ENCODE results near the gene BMP6.
"Not testable (repeated sequence)": the region's sequence is repeated elsewhere in the genome, so short reads cannot be mapped to it uniquely, and the experiment has no call there.

Gene BMP6

DNA sequence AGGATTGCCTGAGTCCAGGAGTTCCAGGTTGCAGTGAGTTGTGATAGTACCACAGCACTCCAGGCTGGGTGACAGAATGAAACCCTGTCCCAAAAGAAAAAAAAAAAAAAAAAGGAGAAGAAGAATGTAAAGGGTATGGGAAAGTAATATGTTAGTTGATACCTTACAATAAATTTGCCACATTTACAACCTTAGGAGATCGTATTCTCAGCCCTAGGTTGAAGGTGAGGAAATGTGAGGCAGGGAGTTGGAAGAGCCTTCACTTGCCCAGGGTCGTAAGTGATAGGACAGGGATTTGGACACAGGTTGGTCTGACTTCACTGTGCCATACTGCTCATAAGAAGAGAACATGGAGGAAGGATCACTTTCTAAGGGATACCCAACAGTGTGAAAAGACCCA is 68.6 kb downstream of the BMP6 start:
- DNase-seq (ENCODE audit: low read depth): no peak

DNA sequence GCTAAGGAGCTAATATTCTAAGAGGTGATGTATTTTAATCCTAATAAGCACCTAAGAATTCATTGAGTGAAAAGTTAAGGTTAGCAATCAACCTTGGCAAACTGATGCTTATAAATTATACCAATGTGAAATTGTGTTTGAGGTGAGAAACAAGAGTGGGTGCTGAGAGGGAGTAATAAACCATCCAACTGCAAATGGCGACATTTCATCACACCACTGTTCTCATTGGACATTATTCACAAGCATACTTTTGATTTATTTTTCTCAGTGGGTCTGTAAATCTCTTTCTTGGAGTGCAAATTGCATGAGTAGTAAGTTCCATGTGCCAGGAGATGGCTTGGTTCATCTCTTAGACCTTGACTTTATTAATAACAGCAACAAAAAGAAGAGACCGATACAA is 71.5 kb downstream of the BMP6 start:
- no peak for DNase-seq (ENCODE audit: low read depth)

DNA sequence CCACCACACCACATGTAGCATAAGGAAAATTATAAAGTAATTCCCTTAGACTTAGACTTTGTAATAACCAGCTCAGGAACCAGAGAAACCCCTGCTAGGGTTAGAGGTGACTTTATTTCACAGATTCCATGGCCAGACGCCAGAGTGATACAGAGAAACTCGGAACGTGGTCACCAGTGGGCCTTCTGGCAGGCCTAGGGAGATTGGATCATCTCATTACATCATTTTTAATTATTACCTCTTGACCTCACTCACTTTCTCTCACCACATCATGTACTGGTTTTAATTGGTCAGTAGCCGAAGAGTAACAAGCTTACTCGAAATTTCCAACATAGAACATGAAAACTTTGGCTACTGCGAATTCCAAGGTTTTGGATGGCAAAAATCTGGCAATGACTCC is 72.9 kb downstream of the BMP6 start:
- no peak for DNase-seq (ENCODE audit: low read depth)

DNA sequence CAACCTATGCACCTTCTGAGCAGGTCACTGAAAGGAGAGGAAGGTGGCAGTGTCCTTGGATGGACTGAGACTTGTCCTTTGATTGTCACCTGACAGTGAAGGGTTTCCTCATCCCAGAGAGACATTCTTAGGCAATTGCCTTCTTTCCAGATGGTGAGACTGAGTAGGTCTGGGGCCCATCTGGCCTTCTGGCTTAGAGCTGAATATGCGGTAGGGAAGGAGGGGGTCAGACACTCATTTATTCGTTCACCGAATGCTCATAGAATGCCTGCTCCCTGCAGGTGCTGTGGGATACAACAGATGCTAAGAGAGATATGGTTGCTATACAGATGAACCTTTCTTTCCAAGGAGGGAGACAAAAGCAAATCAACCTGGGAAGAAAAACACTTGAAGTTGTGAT is 76.8 kb downstream of the BMP6 start:
- no peak for DNase-seq (ENCODE audit: low read depth)

DNA sequence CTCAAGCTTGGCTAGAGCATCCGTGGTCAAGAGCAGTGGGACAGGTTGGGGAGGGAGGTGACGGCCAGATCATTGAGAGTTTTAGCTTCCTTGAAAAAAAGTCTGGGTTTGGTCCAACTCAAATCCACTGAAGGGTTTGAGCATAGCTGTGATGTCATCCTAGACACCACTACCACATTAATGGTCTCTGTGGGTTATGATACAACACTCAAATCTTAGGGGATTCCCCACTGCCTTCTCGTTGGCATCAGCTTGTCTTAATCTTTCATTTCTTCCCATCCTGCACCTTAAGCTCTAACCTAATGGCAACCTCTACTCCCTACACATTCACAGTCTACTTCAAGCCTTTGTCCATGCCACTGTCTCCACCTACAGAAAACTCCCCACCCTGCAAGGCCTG is 77.3 kb downstream of the BMP6 start:
- DNase-seq (ENCODE audit: low read depth): no peak

DNA sequence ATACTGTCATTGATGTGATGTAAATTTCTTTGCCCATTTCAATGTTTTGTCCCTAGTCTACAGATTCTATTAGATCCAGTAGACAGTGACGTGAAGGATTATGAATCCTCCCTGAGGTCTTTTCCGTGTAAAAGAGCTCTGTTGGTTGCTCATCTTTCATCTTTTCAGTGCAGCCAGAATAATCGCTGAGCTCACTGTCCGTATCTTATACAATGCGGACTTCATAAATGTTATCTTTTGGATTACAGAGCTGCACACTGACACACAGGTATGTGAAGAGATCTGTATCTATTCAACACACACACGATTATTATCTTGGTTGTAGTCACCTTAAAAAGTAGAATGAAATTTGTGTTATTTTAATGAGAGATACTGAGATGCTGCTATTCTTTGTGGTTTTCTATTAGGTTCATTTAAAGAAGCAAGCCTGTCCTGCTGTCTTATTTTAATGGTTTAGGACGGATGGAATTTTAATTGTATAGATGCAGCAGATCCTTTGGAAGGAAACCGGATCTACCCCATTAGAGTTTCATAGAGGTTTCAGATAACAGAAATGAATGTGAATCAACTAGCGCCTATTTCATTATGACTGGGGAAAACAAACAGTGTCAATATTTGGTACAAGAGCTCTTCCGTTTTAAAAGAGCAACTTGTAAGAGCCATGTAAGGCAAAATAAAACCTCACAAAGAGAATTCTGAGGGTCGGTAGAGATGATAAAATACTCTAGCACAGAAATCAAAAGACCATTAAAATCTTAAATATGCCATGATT is 79.4 kb downstream of the BMP6 start:
- no peak for DNase-seq (ENCODE audit: low read depth)

DNA sequence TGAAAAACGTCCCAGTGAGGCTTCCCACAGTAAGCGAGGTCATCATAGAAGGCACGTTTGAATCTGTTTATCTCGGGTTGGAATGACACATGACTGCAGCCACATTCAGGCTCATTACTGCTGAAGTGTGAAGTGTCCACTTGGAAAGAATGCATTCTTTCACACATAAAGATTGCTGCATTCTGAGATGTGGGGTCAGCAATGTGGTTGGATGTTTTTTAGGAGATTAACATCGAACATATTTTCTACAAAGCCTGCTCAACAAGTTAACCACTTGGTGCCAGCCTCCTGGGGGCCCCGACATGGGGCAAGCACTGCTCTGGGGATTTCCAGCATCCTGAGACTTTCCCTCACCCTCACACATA is 79.9 kb downstream of the BMP6 start:
- DNase-seq (ENCODE audit: low read depth): no peak

DNA sequence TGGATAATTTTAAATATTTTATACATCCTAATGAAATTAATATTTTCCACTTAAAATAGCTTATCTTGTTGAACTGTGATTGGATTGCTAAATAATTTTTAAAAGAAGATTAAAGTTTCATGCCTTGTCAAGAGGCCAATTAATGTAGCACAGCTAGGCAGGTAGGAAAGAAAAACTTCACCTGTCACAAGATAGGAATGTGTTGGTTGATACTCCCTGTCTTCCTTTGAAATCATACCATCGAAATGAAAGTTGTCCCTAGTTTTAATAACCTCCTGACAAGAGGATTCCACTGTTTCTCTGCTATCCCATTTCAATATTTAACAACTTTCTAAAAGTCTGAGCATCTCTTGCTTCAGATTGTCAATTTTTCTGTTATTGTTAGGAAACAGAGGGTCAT is 80.8 kb downstream of the BMP6 start:
- no peak for DNase-seq (ENCODE audit: low read depth)

DNA sequence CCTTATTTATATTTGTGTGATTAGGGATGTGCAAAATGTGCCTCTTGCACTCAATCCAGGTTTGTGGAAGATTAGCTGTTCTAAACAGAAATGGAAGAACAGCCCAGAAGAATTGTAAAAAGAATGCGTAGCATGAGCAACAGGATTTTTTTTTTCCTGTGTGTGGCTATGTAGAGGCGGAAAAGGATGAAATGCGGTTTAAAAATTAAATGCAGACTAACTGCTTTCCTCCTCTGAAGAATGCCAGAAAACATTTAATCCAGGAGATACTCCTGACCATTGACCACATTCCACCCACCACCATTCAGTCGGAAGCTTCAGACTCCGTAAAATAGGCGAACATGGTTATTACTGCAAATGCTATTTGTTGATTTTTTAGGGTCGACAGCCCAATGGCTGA is 83.4 kb downstream of the BMP6 start:
- DNase-seq (ENCODE audit: low read depth): no peak

DNA sequence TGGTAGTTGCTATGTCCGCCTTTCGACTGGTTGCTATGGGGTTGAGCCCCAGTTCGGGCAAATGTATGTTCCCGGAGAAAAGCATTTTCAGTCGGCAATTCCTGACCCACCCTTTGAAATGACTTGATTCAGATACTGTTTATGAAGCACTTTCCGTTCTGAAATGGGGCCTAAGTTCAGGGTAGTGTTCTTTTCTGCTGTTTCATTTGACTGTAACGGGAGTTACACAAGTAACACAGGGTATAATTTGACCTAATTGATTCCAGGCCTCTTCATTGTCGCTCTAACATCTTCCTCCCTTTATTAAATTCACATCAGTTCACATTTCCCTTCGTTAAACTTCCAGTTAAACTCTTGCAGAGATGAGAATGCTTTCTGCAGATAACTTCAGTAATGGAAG is 85.5 kb downstream of the BMP6 start:
- no peak for DNase-seq (ENCODE audit: low read depth)

DNA sequence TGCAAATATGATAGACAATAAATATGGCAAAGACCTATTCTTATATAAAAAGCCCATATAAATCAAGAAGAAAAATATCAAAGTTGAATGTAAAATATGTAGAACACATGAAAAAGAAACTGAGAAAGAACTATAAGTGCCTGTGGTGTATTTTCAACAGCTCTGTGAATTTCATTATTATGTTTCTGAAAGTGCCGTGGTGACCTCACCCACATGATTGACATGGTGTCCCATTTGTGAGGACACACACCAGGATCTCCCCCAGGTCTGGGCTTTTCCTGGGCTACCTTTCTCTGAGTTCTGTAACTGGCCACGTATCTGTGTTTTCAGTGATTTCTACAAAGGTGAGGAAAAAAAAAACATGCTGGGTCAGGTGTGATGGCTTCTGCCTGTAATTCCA is 86.7 kb downstream of the BMP6 start:
- no peak for DNase-seq (ENCODE audit: low read depth)

DNA sequence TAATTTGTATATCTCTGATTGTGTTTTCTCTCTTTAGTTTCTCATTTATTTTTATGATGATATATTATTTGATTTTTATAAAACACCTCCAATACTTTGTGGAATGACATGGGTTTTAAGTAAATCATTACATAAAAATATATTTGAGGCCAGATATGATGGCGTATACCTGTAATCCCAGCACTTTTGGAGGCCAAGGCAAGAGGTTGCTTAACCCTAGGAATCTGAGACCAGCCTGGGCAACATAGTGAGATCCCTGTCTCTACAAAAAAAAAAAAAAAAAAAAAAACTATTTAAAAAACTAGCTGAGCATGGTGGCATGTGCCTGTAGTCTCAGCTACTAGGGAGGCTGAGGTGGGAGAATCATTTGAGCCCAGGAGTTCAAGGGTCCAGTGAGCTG is 87.3 kb downstream of the BMP6 start:
- no peak for DNase-seq (ENCODE audit: low read depth)

DNA sequence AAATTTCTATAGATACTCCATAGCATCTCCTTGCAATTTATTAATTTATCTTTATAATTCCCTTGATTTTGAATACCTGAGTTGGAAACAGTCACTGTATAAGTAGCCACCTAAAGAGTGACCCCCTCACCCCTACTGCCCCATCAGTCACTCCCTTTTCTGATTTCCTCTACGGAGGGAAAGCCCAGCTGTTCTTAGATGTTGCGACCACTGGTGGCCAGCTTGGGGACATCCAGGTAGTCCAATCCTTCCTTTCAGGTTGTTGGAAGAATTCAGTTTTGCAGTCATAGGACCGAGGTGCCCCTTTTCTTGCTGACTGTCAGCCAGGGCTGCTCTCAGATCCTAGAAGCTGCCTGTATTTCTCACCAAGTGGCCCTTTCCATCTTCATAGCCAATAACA is 87.8 kb downstream of the BMP6 start:
- DNase-seq (ENCODE audit: low read depth): no peak

DNA sequence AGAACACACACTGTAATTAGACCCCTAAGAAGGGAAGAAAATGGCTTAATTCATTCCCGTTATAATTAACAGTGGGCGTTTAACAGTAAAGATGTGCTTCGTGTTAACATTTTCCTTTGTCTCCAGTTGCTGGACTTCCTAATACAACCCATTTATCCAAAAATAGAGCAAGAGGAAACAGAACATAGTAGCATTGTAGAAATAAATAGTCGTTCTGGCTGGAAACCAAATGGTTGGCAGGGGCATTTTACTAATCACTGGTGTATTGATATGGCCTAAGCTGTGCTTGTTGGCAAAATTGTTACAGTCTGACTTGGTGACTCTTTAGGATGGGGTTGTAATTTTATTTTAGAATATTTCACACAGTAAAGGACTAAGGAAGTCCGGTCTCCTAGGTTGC is 89.8 kb downstream of the BMP6 start:
- DNase-seq (ENCODE audit: low read depth): no peak

DNA sequence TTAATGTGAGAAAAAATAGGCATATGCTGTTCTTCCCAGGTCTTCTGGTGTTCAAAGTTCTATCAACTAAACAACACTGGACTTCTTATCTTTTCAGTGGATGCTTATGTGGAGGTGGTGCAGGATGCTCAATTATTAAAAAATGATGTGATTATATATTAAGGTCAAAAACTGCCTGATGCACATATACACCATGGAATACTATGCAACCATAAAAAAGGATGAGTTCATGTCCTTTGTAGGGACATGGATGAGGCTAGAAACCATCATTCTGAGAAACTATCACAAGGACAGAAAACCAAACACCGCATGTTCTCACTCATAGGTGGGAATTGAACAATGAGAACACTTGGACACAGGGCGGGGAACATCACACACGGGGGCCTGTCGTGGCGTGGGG is 91.3 kb downstream of the BMP6 start:
- not testable (repeated sequence) for DNase-seq (ENCODE audit: low read depth)

DNA sequence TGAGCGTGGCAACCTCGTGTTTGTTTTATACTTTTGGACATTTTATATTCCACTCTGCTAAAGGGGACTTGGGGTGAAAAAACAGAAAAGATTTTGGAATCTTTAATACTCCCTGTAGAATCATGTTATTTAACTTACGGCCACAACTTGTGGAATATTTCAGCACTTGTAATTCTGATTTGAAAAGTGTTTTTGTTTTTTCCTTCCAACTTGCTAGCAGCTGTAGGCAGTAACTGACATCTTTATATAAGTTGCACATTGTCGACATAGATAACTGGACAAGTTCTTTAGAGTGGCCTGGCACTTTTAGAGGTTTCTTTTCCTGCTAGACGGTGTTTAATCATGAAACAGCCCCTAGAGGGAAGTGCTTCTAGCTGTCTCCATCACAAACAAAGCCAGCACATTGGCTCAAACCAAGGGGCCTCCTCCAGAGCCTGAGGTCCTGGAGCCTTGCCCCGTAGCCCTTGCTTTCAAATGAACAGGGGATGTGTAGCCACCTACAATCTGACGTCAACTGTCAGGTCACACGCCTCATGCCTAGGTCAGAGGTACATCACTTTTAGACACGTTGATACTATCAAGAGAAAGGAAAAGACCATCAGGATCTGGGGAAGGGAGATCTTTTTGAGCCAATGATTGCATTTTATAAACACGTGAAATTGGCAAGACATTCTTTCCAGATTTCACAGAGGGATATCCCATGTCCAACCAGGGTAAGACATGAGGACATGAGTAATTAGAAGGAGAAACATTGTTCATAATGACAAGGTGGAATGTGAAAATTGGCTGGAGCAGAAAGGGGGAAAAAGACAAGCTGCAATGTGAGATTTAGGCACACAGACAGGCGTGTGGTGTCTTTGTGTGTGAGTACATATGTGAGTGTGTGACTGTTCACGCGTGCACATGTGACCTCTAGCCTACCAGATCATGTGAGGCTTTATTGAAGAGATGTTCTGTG is 92.6 kb downstream of the BMP6 start:
- DNase-seq (ENCODE audit: low read depth): no peak

DNA sequence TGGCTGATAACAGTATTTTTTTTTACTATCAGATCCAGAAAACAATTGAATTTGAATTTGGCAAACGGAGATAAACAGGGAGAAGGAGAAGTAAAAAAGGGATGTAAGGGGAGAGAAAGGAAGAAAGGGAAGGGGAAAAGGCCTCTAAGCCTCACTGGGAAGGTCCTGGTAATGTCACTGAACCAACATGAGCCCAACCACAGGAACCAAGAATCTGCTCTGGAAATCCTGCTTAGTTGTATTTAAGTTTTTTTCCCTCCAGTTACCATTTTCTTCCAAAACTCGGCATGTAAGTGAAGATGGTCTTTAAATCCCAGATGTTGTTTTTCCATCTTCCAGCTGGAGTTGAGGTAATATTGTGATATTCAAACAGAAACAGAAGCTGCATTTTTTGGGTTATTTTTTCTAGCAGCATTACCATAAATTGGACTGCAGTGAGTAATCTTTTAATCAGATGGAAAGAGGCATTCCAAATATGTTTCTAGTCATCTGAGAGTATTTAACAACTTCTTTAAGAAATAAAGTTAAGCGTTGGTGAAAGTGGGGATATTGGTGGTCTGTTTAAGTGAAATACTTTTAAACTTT is 93.6 kb downstream of the BMP6 start:
- DNase-seq (ENCODE audit: low read depth): no peak

DNA sequence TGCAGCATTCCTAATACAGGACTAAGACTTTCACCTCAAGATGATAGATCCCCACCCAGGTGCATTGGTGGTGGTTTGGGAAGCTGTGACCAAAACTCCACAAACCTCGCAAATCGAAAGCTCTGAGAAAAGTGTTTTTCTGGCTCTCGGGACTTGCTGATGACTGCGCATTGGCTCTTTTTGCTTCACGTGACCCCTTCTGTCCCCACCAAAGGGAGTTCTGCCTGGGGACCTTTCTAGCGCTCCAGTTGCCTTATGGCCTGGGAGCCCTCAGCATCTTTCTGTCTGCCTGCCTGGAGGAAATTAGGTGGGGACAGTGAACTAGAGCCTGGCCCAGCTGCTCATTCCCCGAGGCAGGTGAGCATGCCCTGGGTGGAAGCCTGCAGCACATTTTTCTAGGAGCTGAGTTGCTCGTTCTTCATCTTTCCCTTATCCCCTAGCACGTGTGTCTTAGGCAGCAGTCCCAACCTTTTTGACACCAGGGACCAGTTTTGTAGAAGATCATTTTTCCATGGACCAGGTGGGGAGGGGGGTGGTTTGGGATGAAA is 94.5 kb downstream of the BMP6 start:
- DNase-seq (ENCODE audit: low read depth): no peak

DNA sequence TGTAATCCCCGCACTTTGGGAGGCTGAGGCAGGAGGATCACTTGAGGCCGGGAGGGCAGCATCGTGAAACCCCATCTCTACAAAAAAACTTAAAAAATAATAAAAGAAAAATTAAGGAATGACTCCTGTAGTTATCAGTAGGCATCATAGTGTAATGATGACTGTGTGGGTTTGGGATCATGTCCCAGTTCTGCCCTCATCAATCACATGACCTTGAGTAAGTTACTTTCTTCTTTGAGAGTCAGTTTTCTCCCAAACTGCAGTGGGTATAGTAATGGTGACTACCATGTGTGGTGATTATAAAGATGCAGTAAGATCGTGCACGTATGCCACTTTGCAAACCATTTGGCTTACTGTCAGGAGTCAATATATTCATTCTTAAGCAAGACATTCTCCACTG is 95.5 kb downstream of the BMP6 start:
- no peak for DNase-seq (ENCODE audit: low read depth)

DNA sequence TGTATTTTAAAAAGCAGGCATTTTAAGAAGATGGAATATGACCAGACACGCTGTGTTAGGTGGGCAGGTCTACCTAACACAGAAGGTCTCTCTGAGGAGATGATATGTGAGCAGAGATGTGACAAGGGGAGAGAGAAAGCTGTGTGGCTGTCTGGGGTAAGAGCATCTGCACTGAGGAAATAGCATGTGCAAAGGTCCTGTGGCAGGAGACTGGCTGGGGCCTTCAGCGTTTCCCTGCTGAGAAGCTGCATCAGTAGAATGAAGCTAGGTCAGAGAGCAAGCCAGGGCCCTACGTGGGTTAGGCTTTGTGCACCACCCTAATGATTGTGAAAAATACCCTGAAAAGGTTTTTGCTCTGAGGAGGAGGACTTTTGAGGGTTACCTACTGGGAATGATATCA is 97.7 kb downstream of the BMP6 start:
- DNase-seq (ENCODE audit: low read depth): no peak

DNA sequence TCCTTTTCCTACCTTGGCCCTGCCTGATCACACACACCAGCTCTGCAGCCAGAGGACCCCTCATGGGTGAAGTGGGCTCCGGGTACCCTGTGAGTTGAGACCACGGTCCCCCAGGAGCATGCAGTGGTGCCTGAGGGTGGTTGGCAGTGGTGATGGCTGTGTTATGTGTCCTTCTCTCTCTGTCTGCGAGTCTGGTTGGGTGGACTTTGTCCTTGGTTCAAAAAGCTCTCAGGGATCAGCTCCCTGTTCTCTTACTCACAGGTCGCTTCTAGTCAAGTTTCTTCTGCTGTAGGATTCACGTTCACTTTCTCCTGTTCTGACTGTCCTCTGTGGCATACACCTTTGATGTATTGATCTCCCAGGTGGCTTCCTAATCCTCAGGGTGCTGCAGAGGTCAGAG is 100.1 kb downstream of the BMP6 start:
- DNase-seq (ENCODE audit: low read depth): no peak

DNA sequence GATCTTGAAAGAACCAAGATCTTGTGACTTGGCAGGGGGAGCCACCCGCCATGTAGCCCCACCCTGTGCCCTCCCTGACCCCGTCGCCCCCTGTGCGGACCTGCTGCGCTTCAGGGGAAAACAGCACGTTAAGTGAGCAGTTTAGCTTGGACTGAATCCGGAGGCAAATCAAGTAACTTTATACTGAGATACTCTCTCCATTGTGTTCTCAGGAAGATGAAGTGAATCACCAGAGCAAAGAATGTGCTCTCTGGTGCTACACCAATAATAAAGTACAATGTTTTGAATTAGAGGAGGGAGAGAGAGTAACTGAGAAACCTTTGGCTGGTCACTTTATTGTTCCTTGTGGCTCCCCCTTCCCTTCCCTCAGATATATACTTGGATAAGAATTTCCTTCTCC is 101.2 kb downstream of the BMP6 start:
- DNase-seq (ENCODE audit: low read depth): no peak

DNA sequence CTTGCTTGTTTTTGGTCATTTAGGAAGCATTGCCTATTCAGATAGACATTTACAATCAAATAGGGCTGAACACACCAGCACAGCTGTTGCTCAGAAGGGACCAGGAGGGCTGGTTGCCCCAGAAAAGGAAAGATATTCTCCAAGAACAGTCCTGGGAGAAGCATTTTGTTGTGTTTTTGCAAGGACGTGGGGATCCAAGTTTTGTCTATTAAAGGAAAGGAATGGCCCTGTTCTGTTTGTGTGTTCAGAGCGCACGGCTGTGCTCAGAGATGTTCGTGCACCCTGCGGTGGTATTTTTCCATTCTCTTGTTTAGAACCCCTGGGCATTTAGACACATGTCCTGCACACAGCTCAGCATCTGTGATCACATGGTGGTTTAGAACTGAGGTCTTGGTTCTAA is 102.2 kb downstream of the BMP6 start:
- DNase-seq (ENCODE audit: low read depth): no peak
